Gastroesophageal sphincter (tissue), 4 donors: ENCODE data around the gene EIF5B. TPM values are rescaled to one million over a fixed set of nuclear protein-coding genes. Genes with fewer than 3 reads are reported as not detected.

Experiments used
- ATAC-seq: fragments of 150-250 bp; one replicate; pipeline ENCODE4 v1.9.1; 2016; ENCODE audit warnings: mild to moderate bottlenecking, moderate library complexity
- H3K27ac ChIP-seq, 4 donors: fragments of 200-600 bp; sonication (generic) in 3 of 4; 1 replicate in 3 of 4; 2 replicates in 1 of 4; pipeline ENCODE4 v1.5.1; 2016 to 2019
- H3K27me3 ChIP-seq: fragments of 200-600 bp; sonication (generic); one replicate; pipeline ENCODE4 v1.5.1; 2019
- H3K36me3 ChIP-seq, 2 donors: fragments of 200-600 bp; sonication (generic); one replicate each; pipeline ENCODE4 v1.5.1; 2019; ENCODE audit warnings: control low read depth in 1 of 2
- H3K4me1 ChIP-seq, 3 donors: fragments of 200-600 bp; sonication (generic); 1 replicate in 2 of 3; 2 replicates in 1 of 3; pipeline ENCODE4 v1.5.1; 2016 to 2019; ENCODE audit warnings: control low read depth in 2 of 3
- H3K4me3 ChIP-seq, 2 donors: fragments of 200-600 bp; sonication (generic); one replicate each; pipeline ENCODE4 v1.5.1; 2019; ENCODE audit warnings: mild to moderate bottlenecking in 1 of 2, moderate library complexity in 1 of 2
- H3K9me3 ChIP-seq, 3 donors: fragments of 200-600 bp; sonication (generic); one replicate each; pipeline ENCODE4 v1.5.1; 2017 to 2019; ENCODE audit warnings: control low read depth in 2 of 3
- CTCF ChIP-seq, 4 experiments: fragments of 200-600 bp in 2 of 4; fragments of 450-650 bp in 2 of 4; sonication (generic) in 1 of 4; IDR thresholded peaks; one replicate each; pipeline ENCODE4 v1.5.1; 2017 to 2019; ENCODE audit warnings: antibody characterized with exemption in 4 of 4, mild to moderate bottlenecking in 2 of 4, moderate library complexity in 2 of 4
- EP300 ChIP-seq: sonication (generic); formaldehyde crosslinking; IDR thresholded peaks from one replicate; pipeline ENCODE4 v1.6.1; 2017; ENCODE audit warnings: antibody characterized with exemption, mild to moderate bottlenecking
- POLR2A ChIP-seq, 2 donors: fragments of 450-650 bp; IDR thresholded peaks; one replicate each; pipeline ENCODE4 v1.6.1; 2017; ENCODE audit warnings: antibody characterized with exemption in 2 of 2, mild to moderate bottlenecking in 2 of 2, moderate library complexity in 1 of 2
- POLR2AphosphoS5 ChIP-seq: sonication (generic); formaldehyde crosslinking; IDR thresholded peaks from one replicate; pipeline ENCODE4 v1.6.1; 2017; ENCODE audit warnings: antibody characterized with exemption
- WGBS, 2 donors: methylation state at CpG; one replicate each; pipeline ENCODE4 v1.1.5; 2018; ENCODE audit warnings: low coverage in 1 of 2; 5-methylcytosine and 5-hydroxymethylcytosine counted together
- total RNA-seq, 4 donors: library from RNA; depleted of rRNA; stranded (reverse); fragments of >200 nt; gene quantifications; one replicate each; pipeline ENCODE4 v1.1.0, GENCODE V29; 2016

EIF5B gene
- total RNA-seq, 4 donors from 2014 or later, result 36.8 to 55.4 (median 45.6) TPM

- Histone ChIP-seq H3K9me3 (no peaks in the 10 kb centered on the region), H3K27ac (no peak overlapping the region), H3K4me1 (peaks cover 0 to 12% (median 0%) of the 10 kb centered on the region in 3 donors), H3K36me3 (peaks cover 3 to 94% of the 10 kb centered on the region in 2 donors), H3K27me3 (no peaks in the 10 kb centered on the region), H3K4me3 (no peak overlapping the region)
- TF ChIP-seq POLR2A (IDR thresholded peaks at IDR 0.05), result no peak
- TF ChIP-seq POLR2AphosphoS5, result no peak
- TF ChIP-seq CTCF (IDR thresholded peaks at IDR 0.05), result no peak
- no peak for TF ChIP-seq EP300
- WGBS, 2 donors, result 96 to 100% methylated on average over 1 to 4 of the region's 4 CpGs
- no peak for ATAC-seq
These were observed 64.7 kb downstream of the EIF5B start for GRCh38 chr2:99401841-99402240.

GRCh38 chr2:99403084-99403483 is 65.9 kb downstream of the EIF5B start:
- ATAC-seq, result no peak
- H3K4me3 ChIP-seq, result no peak overlapping the region
- no peak for TF ChIP-seq EP300
- TF ChIP-seq POLR2AphosphoS5, result no peak
- TF ChIP-seq CTCF (IDR thresholded peaks at IDR 0.05), result no peak
- TF ChIP-seq POLR2A (IDR thresholded peaks at IDR 0.05), result no peak
- H3K36me3 ChIP-seq, result peaks cover 3 to 91% of the 10 kb centered on the region in 2 donors
- peaks cover 0 to 12% (median 0%) of the 10 kb centered on the region in 3 donors for H3K4me1 ChIP-seq
- H3K9me3 ChIP-seq, result no peaks in the 10 kb centered on the region
- no peaks in the 10 kb centered on the region for H3K27me3 ChIP-seq
- no peak overlapping the region for H3K27ac ChIP-seq

- no peaks in the 10 kb centered on the region for H3K27me3 ChIP-seq
- no peak overlapping the region for H3K27ac ChIP-seq
- 57 to 73% methylated on average over 4 of the region's 4 CpGs for WGBS, 2 donors
- no peak for TF ChIP-seq EP300
- TF ChIP-seq CTCF (IDR thresholded peaks at IDR 0.05), result no peak
- TF ChIP-seq POLR2A (IDR thresholded peaks at IDR 0.05), result no peak
- no peak for TF ChIP-seq POLR2AphosphoS5
- no peak for ATAC-seq
- no peaks in the 10 kb centered on the region for H3K9me3 ChIP-seq
- peaks cover 3 to 91% of the 10 kb centered on the region in 2 donors for H3K36me3 ChIP-seq
- H3K4me1 ChIP-seq, result peaks cover 0 to 12% (median 0%) of the 10 kb centered on the region in 3 donors
- H3K4me3 ChIP-seq, result no peak overlapping the region
These were observed 66.3 kb downstream of the EIF5B start for GRCh38 chr2:99403524-99403923.

- Histone ChIP-seq H3K4me3 (no peak overlapping the region), H3K27me3 (no peaks in the 10 kb centered on the region), H3K27ac (peak overlapping the region in 1 of 4 donors; percentile 5), H3K36me3 (peaks cover 3 to 89% of the 10 kb centered on the region in 2 donors), H3K9me3 (no peaks in the 10 kb centered on the region), H3K4me1 (peaks cover 0 to 12% (median 0%) of the 10 kb centered on the region in 3 donors)
- WGBS, 2 donors, result 94 to 100% methylated on average over 2 to 5 of the region's 8 CpGs
- ATAC-seq, result no peak
- TF ChIP-seq POLR2A (IDR thresholded peaks at IDR 0.05) (no peak), EP300 (no peak), CTCF (IDR thresholded peaks at IDR 0.05) (no peak), POLR2AphosphoS5 (no peak)
These were observed 67.0 kb downstream of the EIF5B start for GRCh38 chr2:99404039-99404796.
